Endodermal cell (in vitro differentiated cells): ENCODE results near the gene LRP2BP. TPM values are rescaled to one million over a fixed set of nuclear protein-coding genes. Genes with fewer than 3 reads are reported as not detected.

Experiments
- DNase-seq: peaks from one replicate; pipeline ENCODE4 v3.0.0-alpha.2; 2017
- H3K27ac ChIP-seq: 2 replicates; pipeline ENCODE4 v1.5.1; 2013; ENCODE audit warnings: mild to moderate bottlenecking, low read depth, low read length, moderate library complexity
- H3K27me3 ChIP-seq: 2 replicates; pipeline ENCODE4 v1.6.1; 2013; ENCODE audit warnings: mild to moderate bottlenecking, low read length, moderate library complexity; ENCODE audit not compliant: insufficient read depth, control insufficient read depth, poor library complexity, severe bottlenecking
- H3K36me3 ChIP-seq: 2 replicates; pipeline ENCODE4 v1.7.0; 2013; ENCODE audit warnings: mild to moderate bottlenecking, low read length, moderate library complexity; ENCODE audit not compliant: control insufficient read depth, insufficient read depth
- H3K4me1 ChIP-seq: one replicate; pipeline ENCODE4 v1.7.0; 2013; ENCODE audit warnings: low read length; ENCODE audit not compliant: control insufficient read depth, insufficient read depth
- H3K4me3 ChIP-seq: 2 replicates; pipeline ENCODE4 v1.5.1; 2013; ENCODE audit warnings: mild to moderate bottlenecking, low read length, moderate library complexity
- H3K9ac ChIP-seq: 2 replicates; pipeline ENCODE4 v1.6.1; 2013; ENCODE audit warnings: mild to moderate bottlenecking, low read length, moderate library complexity; ENCODE audit not compliant: poor library complexity, severe bottlenecking; ENCODE audit errors: extremely low read depth
- H3K9me3 ChIP-seq: 2 replicates; pipeline ENCODE4 v1.6.1; 2013; ENCODE audit warnings: mild to moderate bottlenecking, low read length, moderate library complexity; ENCODE audit not compliant: control insufficient read depth
- H3K27ac Mint-ChIP-seq: 2 replicates; pipeline ENCODE4 v1.8.0; 2020; ENCODE audit warnings: mixed read lengths
- H3K27me3 Mint-ChIP-seq: 2 replicates; pipeline ENCODE4 v1.8.0; 2021; ENCODE audit warnings: mild to moderate bottlenecking, mixed read lengths; ENCODE audit not compliant: insufficient read depth
- H3K36me3 Mint-ChIP-seq: 2 replicates; pipeline ENCODE4 v1.8.0; 2020; ENCODE audit warnings: low read depth, mixed read lengths
- H3K4me1 Mint-ChIP-seq: 2 replicates; pipeline ENCODE4 v1.8.0; 2020; ENCODE audit warnings: mixed read lengths
- H3K4me3 Mint-ChIP-seq: 2 replicates; pipeline ENCODE4 v1.8.0; 2020; ENCODE audit warnings: mild to moderate bottlenecking, moderate library complexity, mixed read lengths
- H3K9me3 Mint-ChIP-seq: 2 replicates; pipeline ENCODE4 v1.8.0; 2020; ENCODE audit warnings: mild to moderate bottlenecking, mixed read lengths
- WGBS, 2 experiments: methylation state at CpG; one replicate each; pipeline versions ENCODE4 v1.1.5 to v1.1.7; 2013; ENCODE audit warnings: missing lambda C conversion rate in 2 of 2, mixed read lengths in 1 of 2; ENCODE audit not compliant: insufficient coverage in 1 of 2, insufficient read length in 1 of 2; 5-methylcytosine and 5-hydroxymethylcytosine counted together
- total RNA-seq, 2 donors: library from RNA; stranded (reverse); fragmentation: NEBNext Ultra II Directional in 1 of 2; extraction: Animal tissue kit (Norgen Biotek cat#: 25700) in 1 of 2; gene quantifications; 2 replicates in 1 of 2; 3 replicates in 1 of 2; pipeline ENCODE4 v1.2.1, GENCODE V29; 2021
- TF ChIP-seq, protein P1 (sequence below): fragments of 200-600 bp; sonication (generic); conservative IDR thresholded peaks from 2 replicates; pipeline ENCODE4 v1.5.0; 2021; ENCODE audit warnings: antibody characterized with exemption, mild to moderate bottlenecking

Gene LRP2BP
- total RNA-seq, 2 donors from 2014 or later = 0.15 TPM; not detected in 1

DNA sequence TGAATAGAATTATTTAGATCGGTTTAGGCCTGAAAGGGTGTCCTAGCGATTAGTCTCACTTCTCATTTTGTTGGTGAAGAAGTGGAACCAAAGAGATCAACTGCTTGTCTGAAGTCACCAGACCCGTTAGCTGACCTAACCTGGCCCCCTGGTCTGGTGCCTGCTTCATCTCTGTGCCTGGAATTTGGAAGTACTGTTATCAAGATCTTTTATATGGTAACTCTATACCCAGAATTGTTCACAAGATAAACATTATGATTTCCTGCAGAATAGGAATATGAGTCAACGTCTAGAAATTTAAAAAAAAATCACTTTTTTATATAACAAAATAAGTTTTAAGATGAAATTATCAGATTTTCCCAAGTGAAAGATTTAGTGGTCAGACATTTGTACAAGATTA, 37.2 kb downstream of the LRP2BP start:
- H3K27me3 Mint-ChIP-seq = no peaks in the 10 kb centered on the region
- no peak overlapping the region for H3K4me3 Mint-ChIP-seq
- no peaks in the 10 kb centered on the region for H3K4me1 ChIP-seq
- H3K27ac ChIP-seq = no peak overlapping the region
- H3K9me3 ChIP-seq = no peaks in the 10 kb centered on the region
- no peaks in the 10 kb centered on the region for H3K27me3 ChIP-seq
- H3K36me3 Mint-ChIP-seq = peaks cover 44% of the 10 kb centered on the region
- no peaks in the 10 kb centered on the region for H3K4me1 Mint-ChIP-seq
- H3K36me3 ChIP-seq = peaks cover 53% of the 10 kb centered on the region
- H3K9me3 Mint-ChIP-seq = no peaks in the 10 kb centered on the region
- 82 to 97% methylated on average over 3 of the region's 4 CpGs for WGBS, 2 experiments
- no peak overlapping the region for H3K27ac Mint-ChIP-seq
- no peak overlapping the region for H3K9ac ChIP-seq
- no peak overlapping the region for H3K4me3 ChIP-seq
- TF ChIP-seq, protein P1, sequence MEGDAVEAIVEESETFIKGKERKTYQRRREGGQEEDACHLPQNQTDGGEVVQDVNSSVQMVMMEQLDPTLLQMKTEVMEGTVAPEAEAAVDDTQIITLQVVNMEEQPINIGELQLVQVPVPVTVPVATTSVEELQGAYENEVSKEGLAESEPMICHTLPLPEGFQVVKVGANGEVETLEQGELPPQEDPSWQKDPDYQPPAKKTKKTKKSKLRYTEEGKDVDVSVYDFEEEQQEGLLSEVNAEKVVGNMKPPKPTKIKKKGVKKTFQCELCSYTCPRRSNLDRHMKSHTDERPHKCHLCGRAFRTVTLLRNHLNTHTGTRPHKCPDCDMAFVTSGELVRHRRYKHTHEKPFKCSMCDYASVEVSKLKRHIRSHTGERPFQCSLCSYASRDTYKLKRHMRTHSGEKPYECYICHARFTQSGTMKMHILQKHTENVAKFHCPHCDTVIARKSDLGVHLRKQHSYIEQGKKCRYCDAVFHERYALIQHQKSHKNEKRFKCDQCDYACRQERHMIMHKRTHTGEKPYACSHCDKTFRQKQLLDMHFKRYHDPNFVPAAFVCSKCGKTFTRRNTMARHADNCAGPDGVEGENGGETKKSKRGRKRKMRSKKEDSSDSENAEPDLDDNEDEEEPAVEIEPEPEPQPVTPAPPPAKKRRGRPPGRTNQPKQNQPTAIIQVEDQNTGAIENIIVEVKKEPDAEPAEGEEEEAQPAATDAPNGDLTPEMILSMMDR = no peak
- no peak for DNase-seq

DNA sequence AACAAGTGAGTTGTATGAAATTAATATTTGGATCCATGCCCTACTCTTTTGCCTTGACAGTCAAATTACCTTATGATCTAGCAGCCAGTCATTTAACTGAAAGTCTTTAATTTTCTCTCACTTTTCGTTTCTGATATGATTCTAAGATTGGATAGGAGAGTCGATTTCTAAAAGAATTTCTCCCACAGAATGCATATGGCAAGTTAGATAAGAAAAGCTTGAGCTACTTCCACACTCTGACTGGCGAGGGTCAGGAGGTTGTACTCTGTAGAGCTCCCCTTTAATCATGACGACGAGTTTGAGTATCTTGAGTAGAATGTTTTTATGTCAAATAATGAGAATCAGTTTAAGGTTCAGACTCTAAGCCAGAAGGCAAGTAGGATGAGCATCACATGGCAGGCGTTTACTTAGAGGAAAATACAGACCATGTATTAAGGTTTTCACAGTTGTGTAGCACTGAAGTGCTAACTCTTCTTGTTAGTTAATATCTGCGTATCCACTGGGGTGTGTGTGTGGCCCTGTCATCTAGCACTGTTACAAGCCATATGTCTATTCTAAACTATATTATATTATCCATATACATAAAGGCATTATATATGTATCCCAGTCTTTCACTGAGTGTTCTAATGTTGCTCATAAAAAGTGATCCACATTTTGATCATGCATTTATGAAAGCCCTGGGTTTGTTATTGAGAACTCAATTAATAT, 37.8 kb downstream of the LRP2BP start:
- Mint-ChIP-seq H3K4me3 (no peak overlapping the region), H3K27me3 (no peaks in the 10 kb centered on the region), H3K9me3 (no peaks in the 10 kb centered on the region), H3K4me1 (no peaks in the 10 kb centered on the region), H3K36me3 (peaks cover 47% of the 10 kb centered on the region), H3K27ac (no peak overlapping the region)
- Histone ChIP-seq H3K9me3 (no peaks in the 10 kb centered on the region), H3K27ac (no peak overlapping the region), H3K36me3 (peaks cover 57% of the 10 kb centered on the region), H3K4me3 (no peak overlapping the region), H3K9ac (no peak overlapping the region), H3K27me3 (no peaks in the 10 kb centered on the region), H3K4me1 (no peaks in the 10 kb centered on the region)
- WGBS, 2 experiments = 94 to 95% methylated on average over 6 to 7 of the region's 7 CpGs
- DNase-seq = no peak
- TF ChIP-seq, protein P1 = no peak

DNA sequence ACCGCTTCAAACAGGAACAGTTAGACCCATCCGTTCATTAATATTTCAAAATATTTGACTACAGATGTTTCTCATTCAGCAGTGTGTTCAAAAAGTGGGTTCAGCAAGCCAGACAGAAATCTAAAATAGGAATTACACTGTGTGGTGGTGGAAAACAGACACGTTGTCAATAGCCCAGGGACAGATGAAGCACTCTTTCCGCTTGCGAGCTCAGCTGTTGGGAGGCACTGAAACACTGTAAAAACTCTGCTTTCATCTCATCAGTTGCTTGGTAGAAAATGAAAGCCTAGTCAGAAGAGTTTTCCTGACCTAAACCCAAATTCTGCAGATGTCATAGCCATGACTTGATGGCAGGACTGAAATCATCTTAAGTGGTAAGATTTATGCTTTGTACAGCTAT, 38.5 kb downstream of the LRP2BP start:
- TF ChIP-seq, protein P1 = no peak
- H3K27ac ChIP-seq = no peak overlapping the region
- DNase-seq = no peak
- H3K36me3 ChIP-seq = peaks cover 63% of the 10 kb centered on the region
- Mint-ChIP-seq H3K9me3 (no peaks in the 10 kb centered on the region), H3K36me3 (peaks cover 53% of the 10 kb centered on the region), H3K4me3 (no peak overlapping the region), H3K27ac (no peak overlapping the region), H3K4me1 (no peaks in the 10 kb centered on the region), H3K27me3 (no peaks in the 10 kb centered on the region)
- H3K9ac ChIP-seq = no peak overlapping the region
- H3K4me1 ChIP-seq = no peaks in the 10 kb centered on the region
- 95% methylated on average over 3 to 5 of the region's 5 CpGs for WGBS, 2 experiments
- H3K9me3 ChIP-seq = no peaks in the 10 kb centered on the region
- no peaks in the 10 kb centered on the region for H3K27me3 ChIP-seq
- H3K4me3 ChIP-seq = no peak overlapping the region
